HEK293 (cell line): Measurements from ENCODE around the gene EIF2B5.

Experiments
- HOXC10 ChIP-seq: sonication (generic); formaldehyde crosslinking; IDR thresholded peaks from 2 replicates; pipeline ENCODE4 v1.8.1; 2023; ENCODE audit warnings: mild to moderate bottlenecking, missing genetic modification reagents
- MZF1 ChIP-seq: fragments of 450-650 bp; formaldehyde crosslinking; IDR thresholded peaks from 2 replicates; pipeline ENCODE4 v1.5.1; 2017; ENCODE audit warnings: missing biosample characterization, missing genetic modification characterization, borderline replicate concordance
- SCRT2 ChIP-seq: fragments of 450-650 bp; formaldehyde crosslinking; IDR thresholded peaks from 2 replicates; pipeline ENCODE4 v1.5.1; 2016; ENCODE audit warnings: missing biosample characterization, missing genetic modification characterization
- SP7 ChIP-seq: fragments of 450-650 bp; formaldehyde crosslinking; IDR thresholded peaks from 2 replicates; pipeline ENCODE4 v1.5.1; 2016; ENCODE audit warnings: missing biosample characterization, missing genetic modification characterization
- ZFP41 ChIP-seq: fragments of 450-650 bp; formaldehyde crosslinking; IDR thresholded peaks from 2 replicates; pipeline ENCODE4 v1.5.1; 2016; ENCODE audit warnings: missing biosample characterization, missing genetic modification characterization, borderline replicate concordance
- ZNF112 ChIP-seq: fragments of 450-650 bp; formaldehyde crosslinking; IDR thresholded peaks from 2 replicates; pipeline ENCODE4 v1.5.0; 2017; ENCODE audit warnings: missing biosample characterization, missing genetic modification characterization
- ZNF114 ChIP-seq: fragments of 450-650 bp; formaldehyde crosslinking; IDR thresholded peaks from 2 replicates; pipeline ENCODE4 v1.5.0; 2017; ENCODE audit warnings: missing biosample characterization, missing genetic modification characterization
- ZNF133 ChIP-seq: fragments of 450-650 bp; formaldehyde crosslinking; IDR thresholded peaks from 2 replicates; pipeline ENCODE4 v1.5.1; 2016; ENCODE audit warnings: missing biosample characterization, missing genetic modification characterization
- ZNF184 ChIP-seq: fragments of 450-650 bp; IDR thresholded peaks from 2 replicates; pipeline ENCODE4 v1.5.1; 2018; ENCODE audit warnings: missing biosample characterization, mild to moderate bottlenecking, missing genetic modification characterization
- ZNF248 ChIP-seq: fragments of 450-650 bp; formaldehyde crosslinking; IDR thresholded peaks from 2 replicates; pipeline ENCODE4 v1.5.1; 2017; ENCODE audit warnings: missing biosample characterization, missing genetic modification characterization
- ZNF416 ChIP-seq: fragments of 450-650 bp; formaldehyde crosslinking; IDR thresholded peaks from 2 replicates; pipeline ENCODE4 v1.5.1; 2016; ENCODE audit warnings: missing biosample characterization, missing genetic modification characterization
- ZNF501 ChIP-seq: fragments of 450-650 bp; formaldehyde crosslinking; IDR thresholded peaks from 2 replicates; pipeline ENCODE4 v1.5.1; 2016; ENCODE audit warnings: missing biosample characterization, missing genetic modification characterization
- ZNF707 ChIP-seq: fragments of 450-650 bp; formaldehyde crosslinking; IDR thresholded peaks from 2 replicates; pipeline ENCODE4 v1.5.1; 2016; ENCODE audit warnings: missing biosample characterization, missing genetic modification characterization
- ZNF747 ChIP-seq: fragments of 450-650 bp; formaldehyde crosslinking; IDR thresholded peaks from 2 replicates; pipeline ENCODE4 v1.5.1; 2016; ENCODE audit warnings: missing biosample characterization, missing genetic modification characterization
- ZNF76 ChIP-seq: fragments of 450-650 bp; formaldehyde crosslinking; IDR thresholded peaks from 2 replicates; pipeline ENCODE4; 2016; ENCODE audit warnings: low read depth, missing biosample characterization, missing genetic modification characterization, borderline replicate concordance
- ZNF843 ChIP-seq: fragments of 450-650 bp; formaldehyde crosslinking; IDR thresholded peaks from 2 replicates; pipeline ENCODE4 v1.5.1; 2016; ENCODE audit warnings: missing biosample characterization, missing genetic modification characterization
- TF ChIP-seq, protein P1 (sequence below): fragments of 450-650 bp; formaldehyde crosslinking; IDR thresholded peaks from 2 replicates; pipeline ENCODE4 v1.5.1; 2016; ENCODE audit warnings: missing biosample characterization, missing genetic modification characterization
- TF ChIP-seq, protein P2 (sequence below): fragments of 450-650 bp; formaldehyde crosslinking; IDR thresholded peaks from 2 replicates; pipeline ENCODE4 v1.5.1; 2016; ENCODE audit warnings: missing biosample characterization, missing genetic modification characterization
- TF ChIP-seq, protein P3 (sequence below): fragments of 450-650 bp; formaldehyde crosslinking; IDR thresholded peaks from 2 replicates; pipeline ENCODE4 v1.5.1; 2016; ENCODE audit warnings: missing biosample characterization, missing genetic modification characterization
- TF ChIP-seq, protein P4 (sequence below): fragments of 450-650 bp; formaldehyde crosslinking; IDR thresholded peaks from 2 replicates; pipeline ENCODE4 v1.5.1; 2017; ENCODE audit warnings: missing biosample characterization, missing genetic modification characterization
- TF ChIP-seq, protein P5 (sequence below): fragments of 450-650 bp; formaldehyde crosslinking; IDR thresholded peaks from 2 replicates; pipeline ENCODE4 v1.5.1; 2016; ENCODE audit warnings: missing biosample characterization, missing genetic modification characterization
- TF ChIP-seq, protein P6 (sequence below): fragments of 450-650 bp; IDR thresholded peaks from 2 replicates; pipeline ENCODE4 v1.5.1; 2018; ENCODE audit warnings: missing biosample characterization, missing genetic modification characterization
- TF ChIP-seq, protein P7 (sequence below): fragments of 450-650 bp; formaldehyde crosslinking; conservative IDR thresholded peaks from 2 replicates; pipeline ENCODE4 v1.5.1; 2016; ENCODE audit warnings: low read depth, missing biosample characterization, missing genetic modification characterization
- TF ChIP-seq, protein P8 (sequence below): fragments of 450-650 bp; formaldehyde crosslinking; IDR thresholded peaks from 2 replicates; pipeline ENCODE4 v1.5.1; 2016; ENCODE audit warnings: missing biosample characterization, missing genetic modification characterization

Gene EIF2B5

DNA sequence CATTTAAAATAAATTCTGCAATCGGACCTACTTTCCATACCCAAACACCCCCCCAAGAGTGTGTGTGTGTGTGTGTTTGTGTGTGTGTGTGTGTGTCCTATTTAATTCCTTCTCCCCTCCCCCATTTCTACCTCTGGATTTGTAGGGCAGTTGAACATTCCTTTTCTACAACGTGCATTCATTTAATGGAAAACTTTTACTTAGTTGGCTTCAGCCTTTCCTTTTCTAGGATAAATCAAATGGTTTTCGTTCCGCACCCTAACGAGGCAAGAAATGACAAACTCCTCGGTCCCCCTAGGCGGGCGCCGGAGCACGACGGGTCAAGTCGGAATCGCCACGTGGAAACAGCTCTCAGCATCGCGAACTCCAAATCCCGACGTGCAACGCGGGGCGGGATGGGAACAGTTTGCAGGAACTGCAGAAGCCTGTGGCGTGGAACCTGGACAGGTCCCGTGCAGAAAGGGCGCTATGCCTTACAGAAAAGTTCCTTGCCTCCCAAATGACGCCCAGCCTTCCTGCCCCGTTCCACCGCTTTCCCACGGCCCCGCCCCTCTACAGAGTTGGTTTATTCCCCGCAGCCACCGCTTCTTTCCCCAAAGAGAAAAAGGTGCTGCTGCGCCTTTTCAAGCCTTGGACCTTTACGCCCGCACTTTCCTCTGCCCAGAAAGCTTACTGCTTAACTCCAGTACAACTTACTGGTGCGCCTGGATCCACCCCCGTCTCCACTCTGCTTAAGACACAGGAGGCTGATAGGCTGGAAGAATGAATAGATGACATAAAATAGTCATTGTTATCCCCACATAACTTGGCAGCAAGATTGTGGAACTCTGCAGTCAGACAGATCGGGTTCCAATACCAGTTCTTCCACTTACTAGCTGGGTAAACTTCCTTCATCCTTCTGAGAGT is 1.1 kb upstream of the EIF2B5 start (continued):
- TF ChIP-seq ZNF747 (tag by site-specific recombination) (no peak), ZFP41 (tag by site-specific recombination) (no peak), ZNF248 (no peak), ZNF76 (peak; percentile 91; the same call in 1 of the 2 replicates), ZNF133 (tag by site-specific recombination) (no peak), ZNF112 (tag by site-specific recombination) (no peak), MZF1 (tag by site-specific recombination) (no peak), ZNF707 (tag by site-specific recombination) (no peak), SCRT2 (0 out of 2 replicates have a peak, but pooled peaks have one; percentile 45), ZNF114 (no peak), ZNF416 (no peak), ZNF184 (tag by site-specific recombination) (no peak), ZNF843 (tag by site-specific recombination) (0 out of 2 replicates have a peak, but pooled peaks have one; percentile 55), SP7 (tag by site-specific recombination) (peak; percentile 43), ZNF501 (tag by site-specific recombination) (peak; percentile 62; the same call in 1 of the 2 replicates), HOXC10 (no peak)
- TF ChIP-seq, protein P1, sequence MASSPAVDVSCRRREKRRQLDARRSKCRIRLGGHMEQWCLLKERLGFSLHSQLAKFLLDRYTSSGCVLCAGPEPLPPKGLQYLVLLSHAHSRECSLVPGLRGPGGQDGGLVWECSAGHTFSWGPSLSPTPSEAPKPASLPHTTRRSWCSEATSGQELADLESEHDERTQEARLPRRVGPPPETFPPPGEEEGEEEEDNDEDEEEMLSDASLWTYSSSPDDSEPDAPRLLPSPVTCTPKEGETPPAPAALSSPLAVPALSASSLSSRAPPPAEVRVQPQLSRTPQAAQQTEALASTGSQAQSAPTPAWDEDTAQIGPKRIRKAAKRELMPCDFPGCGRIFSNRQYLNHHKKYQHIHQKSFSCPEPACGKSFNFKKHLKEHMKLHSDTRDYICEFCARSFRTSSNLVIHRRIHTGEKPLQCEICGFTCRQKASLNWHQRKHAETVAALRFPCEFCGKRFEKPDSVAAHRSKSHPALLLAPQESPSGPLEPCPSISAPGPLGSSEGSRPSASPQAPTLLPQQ (tag by site-specific recombination): no peak; the same call in 1 of the 2 replicates
- TF ChIP-seq, protein P2, sequence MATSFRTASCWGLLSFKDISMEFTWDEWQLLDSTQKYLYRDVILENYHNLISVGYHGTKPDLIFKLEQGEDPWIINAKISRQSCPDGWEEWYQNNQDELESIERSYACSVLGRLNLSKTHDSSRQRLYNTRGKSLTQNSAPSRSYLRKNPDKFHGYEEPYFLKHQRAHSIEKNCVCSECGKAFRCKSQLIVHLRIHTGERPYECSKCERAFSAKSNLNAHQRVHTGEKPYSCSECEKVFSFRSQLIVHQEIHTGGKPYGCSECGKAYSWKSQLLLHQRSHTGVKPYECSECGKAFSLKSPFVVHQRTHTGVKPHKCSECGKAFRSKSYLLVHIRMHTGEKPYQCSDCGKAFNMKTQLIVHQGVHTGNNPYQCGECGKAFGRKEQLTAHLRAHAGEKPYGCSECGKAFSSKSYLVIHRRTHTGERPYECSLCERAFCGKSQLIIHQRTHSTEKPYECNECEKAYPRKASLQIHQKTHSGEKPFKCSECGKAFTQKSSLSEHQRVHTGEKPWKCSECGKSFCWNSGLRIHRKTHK (tag by site-specific recombination): no peak
- TF ChIP-seq, protein P3, sequence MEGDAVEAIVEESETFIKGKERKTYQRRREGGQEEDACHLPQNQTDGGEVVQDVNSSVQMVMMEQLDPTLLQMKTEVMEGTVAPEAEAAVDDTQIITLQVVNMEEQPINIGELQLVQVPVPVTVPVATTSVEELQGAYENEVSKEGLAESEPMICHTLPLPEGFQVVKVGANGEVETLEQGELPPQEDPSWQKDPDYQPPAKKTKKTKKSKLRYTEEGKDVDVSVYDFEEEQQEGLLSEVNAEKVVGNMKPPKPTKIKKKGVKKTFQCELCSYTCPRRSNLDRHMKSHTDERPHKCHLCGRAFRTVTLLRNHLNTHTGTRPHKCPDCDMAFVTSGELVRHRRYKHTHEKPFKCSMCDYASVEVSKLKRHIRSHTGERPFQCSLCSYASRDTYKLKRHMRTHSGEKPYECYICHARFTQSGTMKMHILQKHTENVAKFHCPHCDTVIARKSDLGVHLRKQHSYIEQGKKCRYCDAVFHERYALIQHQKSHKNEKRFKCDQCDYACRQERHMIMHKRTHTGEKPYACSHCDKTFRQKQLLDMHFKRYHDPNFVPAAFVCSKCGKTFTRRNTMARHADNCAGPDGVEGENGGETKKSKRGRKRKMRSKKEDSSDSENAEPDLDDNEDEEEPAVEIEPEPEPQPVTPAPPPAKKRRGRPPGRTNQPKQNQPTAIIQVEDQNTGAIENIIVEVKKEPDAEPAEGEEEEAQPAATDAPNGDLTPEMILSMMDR (tag by site-specific recombination): no peak; the same call in 1 of the 2 replicates
- TF ChIP-seq, protein P4, sequence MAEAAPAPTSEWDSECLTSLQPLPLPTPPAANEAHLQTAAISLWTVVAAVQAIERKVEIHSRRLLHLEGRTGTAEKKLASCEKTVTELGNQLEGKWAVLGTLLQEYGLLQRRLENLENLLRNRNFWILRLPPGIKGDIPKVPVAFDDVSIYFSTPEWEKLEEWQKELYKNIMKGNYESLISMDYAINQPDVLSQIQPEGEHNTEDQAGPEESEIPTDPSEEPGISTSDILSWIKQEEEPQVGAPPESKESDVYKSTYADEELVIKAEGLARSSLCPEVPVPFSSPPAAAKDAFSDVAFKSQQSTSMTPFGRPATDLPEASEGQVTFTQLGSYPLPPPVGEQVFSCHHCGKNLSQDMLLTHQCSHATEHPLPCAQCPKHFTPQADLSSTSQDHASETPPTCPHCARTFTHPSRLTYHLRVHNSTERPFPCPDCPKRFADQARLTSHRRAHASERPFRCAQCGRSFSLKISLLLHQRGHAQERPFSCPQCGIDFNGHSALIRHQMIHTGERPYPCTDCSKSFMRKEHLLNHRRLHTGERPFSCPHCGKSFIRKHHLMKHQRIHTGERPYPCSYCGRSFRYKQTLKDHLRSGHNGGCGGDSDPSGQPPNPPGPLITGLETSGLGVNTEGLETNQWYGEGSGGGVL (tag by site-specific recombination): peak; percentile 84
- TF ChIP-seq, protein P5, sequence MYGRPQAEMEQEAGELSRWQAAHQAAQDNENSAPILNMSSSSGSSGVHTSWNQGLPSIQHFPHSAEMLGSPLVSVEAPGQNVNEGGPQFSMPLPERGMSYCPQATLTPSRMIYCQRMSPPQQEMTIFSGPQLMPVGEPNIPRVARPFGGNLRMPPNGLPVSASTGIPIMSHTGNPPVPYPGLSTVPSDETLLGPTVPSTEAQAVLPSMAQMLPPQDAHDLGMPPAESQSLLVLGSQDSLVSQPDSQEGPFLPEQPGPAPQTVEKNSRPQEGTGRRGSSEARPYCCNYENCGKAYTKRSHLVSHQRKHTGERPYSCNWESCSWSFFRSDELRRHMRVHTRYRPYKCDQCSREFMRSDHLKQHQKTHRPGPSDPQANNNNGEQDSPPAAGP: no peak
- TF ChIP-seq, protein P6, sequence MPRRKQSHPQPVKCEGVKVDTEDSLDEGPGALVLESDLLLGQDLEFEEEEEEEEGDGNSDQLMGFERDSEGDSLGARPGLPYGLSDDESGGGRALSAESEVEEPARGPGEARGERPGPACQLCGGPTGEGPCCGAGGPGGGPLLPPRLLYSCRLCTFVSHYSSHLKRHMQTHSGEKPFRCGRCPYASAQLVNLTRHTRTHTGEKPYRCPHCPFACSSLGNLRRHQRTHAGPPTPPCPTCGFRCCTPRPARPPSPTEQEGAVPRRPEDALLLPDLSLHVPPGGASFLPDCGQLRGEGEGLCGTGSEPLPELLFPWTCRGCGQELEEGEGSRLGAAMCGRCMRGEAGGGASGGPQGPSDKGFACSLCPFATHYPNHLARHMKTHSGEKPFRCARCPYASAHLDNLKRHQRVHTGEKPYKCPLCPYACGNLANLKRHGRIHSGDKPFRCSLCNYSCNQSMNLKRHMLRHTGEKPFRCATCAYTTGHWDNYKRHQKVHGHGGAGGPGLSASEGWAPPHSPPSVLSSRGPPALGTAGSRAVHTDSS (tag by site-specific recombination): no peak
- TF ChIP-seq, protein P7, sequence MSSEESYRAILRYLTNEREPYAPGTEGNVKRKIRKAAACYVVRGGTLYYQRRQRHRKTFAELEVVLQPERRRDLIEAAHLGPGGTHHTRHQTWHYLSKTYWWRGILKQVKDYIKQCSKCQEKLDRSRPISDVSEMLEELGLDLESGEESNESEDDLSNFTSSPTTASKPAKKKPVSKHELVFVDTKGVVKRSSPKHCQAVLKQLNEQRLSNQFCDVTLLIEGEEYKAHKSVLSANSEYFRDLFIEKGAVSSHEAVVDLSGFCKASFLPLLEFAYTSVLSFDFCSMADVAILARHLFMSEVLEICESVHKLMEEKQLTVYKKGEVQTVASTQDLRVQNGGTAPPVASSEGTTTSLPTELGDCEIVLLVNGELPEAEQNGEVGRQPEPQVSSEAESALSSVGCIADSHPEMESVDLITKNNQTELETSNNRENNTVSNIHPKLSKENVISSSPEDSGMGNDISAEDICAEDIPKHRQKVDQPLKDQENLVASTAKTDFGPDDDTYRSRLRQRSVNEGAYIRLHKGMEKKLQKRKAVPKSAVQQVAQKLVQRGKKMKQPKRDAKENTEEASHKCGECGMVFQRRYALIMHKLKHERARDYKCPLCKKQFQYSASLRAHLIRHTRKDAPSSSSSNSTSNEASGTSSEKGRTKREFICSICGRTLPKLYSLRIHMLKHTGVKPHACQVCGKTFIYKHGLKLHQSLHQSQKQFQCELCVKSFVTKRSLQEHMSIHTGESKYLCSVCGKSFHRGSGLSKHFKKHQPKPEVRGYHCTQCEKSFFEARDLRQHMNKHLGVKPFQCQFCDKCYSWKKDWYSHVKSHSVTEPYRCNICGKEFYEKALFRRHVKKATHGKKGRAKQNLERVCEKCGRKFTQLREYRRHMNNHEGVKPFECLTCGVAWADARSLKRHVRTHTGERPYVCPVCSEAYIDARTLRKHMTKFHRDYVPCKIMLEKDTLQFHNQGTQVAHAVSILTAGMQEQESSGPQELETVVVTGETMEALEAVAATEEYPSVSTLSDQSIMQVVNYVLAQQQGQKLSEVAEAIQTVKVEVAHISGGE (tag by site-specific recombination): peak; percentile 96
- TF ChIP-seq, protein P8, sequence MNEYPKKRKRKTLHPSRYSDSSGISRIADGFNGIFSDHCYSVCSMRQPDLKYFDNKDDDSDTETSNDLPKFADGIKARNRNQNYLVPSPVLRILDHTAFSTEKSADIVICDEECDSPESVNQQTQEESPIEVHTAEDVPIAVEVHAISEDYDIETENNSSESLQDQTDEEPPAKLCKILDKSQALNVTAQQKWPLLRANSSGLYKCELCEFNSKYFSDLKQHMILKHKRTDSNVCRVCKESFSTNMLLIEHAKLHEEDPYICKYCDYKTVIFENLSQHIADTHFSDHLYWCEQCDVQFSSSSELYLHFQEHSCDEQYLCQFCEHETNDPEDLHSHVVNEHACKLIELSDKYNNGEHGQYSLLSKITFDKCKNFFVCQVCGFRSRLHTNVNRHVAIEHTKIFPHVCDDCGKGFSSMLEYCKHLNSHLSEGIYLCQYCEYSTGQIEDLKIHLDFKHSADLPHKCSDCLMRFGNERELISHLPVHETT (tag by site-specific recombination): 0 out of 2 replicates have a peak, but pooled peaks have one; percentile 10
